Stimulated activated CD4-positive, alpha-beta T cell treated with anti-CD3 and anti-CD28 coated beads, TNF-alpha, amount 100 ng/mL, for 4 hours (primary cell): ENCODE data around the gene PLVAP.

Experiments
- DNase-seq, 3 experiments: peaks; one replicate each; pipeline ENCODE4 v3.0.0-alpha.2; 2020; ENCODE audit warnings: low read depth in 3 of 3

The PLVAP gene

DNA sequence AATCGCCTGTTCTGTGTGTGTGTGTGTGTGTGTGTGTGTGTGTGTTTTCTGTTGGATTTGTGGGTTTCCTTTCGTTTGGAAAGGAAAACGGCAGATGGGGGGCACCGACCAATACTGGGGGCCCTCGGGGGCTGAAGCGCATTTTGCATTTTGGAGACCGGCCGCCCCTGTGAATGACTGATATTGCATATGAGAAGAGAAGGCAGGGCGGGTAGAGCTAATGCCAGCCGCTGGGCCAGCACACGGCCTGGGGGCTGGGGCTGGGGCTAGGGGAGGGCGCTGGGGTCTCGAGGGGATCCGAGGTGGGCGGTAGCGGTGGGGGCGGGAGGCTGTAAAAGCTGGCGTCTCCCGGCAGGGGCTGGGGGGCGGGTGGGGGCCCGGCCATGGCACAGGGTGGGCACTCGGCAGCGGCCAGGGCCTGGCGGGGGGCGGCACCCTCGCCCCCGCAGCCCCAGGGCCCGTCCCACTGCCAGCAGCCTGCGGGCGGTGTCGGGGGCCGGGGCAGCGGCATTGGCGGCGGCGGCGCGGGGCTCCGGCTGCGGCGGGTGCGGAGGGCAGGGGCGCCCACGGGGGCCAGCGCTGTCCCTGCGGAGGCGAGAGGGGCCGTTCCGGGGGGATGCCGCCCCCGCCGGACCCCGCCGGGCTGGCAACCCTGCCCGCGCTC lies 53.7 kb downstream of the PLVAP start:
- no peak for DNase-seq

GRCh38 chr19:17322854-17323253 lies 54.3 kb downstream of the PLVAP start:
- DNase-seq, result no peak

- no peak for DNase-seq
Observed at GRCh38 chr19:17321655-17322489, 55.3 kb downstream of the PLVAP start.

DNA sequence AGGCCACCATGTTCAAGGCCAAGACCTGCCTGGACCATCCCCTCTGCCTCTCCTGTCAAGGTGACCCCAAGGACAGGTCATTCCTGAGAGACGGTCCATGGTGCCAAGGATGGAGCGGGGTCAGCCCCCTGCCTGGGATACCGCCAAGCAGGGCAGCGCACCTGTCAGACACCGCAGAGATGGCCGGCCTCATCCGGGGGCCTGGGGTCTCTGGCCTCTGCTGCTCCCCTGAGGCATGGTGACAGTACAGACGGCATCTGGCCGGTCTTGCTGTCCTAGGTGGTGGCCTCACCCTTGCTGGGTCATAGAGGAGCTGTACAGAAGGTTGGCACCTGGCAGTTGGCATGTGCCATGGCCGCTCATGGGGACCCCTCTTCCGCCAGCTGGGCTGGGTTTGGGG lies 56.7 kb downstream of the PLVAP start:
- no peak for DNase-seq

DNA sequence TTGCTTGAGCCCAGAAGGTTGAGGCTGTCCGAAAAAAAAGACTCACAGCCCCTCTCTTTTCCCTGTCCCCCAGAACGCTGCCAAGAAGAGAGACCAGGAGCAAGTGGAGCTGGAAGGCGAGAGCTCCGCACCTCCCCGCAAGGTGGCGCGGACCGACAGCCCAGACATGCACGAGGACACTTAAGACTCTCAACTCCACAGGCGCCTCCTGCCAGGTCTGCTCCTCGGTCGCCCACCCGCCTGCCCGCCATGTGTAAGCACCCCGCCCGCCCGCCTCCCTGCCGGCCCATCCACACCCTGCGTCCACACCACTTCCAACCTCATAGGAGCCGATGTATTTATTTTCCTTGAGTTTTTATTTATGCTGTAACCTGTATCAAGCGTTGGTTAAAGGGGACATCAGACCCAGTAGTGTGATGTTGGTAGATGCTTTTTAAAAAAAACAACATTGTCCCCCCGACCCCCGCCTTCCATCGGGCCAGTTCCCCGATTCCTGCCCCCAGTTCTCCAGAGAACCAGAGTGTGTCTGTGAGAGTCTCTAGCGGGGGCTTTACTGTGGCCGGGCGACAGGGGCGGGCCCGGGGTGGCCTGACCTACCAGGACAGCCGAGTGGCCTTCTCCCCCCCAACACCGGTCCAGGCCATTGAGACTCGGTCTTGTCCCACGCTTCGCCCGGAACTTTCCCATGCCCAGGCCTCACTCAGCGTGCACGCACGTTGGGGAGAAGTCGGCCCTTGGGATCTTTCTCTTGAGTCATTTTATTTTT lies 57.5 kb downstream of the PLVAP start:
- no peak for DNase-seq

GRCh38 chr19:17318966-17319365 lies 58.2 kb downstream of the PLVAP start:
- DNase-seq, result no peak

DNA sequence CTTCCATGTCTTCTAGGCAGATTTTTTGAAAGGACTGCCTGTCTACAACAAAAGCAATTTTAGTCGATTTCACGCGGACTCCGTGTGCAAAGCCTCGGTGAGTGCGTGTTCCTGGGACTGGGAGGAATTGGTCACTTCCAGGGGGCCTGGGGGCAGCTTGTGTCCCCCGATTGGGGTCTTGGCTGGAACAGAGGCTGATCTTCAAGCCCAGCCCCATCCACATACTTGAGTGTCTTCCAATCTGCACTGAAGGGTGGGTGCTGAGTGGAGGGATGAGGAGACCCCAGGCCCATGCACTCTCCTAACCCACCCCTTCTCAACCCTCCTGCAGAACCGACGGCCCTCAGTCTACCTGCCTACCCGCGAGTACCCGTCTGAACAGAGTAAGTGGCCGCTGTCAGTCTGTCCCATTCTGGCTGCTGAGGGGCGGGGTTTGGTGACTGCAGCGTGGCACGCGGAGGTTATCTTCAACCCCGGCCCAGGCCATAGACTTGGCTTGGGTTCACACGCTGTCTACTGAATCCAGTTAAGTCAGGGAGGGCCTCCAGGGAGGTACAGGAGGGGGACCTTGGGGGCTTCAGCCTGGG lies 63.0 kb downstream of the PLVAP start:
- DNase-seq, result no peak

DNA sequence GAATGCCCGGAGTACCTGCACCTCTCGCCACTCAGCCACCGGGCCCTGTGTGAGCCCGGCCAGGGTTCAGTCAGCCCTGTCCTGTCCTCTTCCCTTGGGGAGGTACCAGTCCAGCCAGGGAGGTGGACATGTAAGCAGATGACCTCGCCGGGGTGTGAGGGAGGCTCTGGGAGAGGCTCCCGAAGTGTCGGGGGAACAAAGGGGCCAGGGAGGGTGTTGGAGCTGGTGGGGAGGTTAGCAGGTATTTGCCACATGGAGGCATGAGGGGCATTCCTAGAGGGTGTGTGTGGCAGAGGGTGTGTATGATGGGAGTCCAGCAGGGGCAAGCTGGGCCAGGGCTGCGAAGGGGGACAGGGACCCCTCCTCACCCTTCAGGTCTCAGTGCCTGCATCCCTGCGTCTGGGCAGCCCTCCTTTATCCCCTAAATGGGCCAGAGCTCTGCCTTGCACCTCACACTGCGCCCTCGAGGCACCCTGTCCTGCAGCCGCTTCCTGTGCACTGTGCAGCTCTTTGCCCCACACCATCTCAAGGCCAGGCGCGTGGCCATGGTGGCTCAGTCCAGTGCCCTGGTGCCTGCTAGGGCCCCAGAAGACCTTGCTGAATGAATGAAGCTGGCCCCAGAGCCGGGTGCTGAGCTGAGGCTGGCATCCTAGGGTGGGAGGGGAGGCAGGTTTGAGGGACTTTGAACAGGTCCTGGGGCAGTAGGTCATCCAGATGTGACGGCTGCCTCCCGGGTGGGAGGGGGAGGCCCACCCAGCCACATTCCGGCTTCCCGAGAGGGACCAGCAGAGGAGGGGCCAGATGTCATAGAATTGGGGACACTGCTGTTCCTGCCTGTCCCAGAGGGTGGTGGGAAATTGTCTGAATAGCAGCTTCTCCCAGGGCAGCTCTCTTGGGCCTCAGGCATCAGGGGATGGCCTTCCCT lies 64.7 kb downstream of the PLVAP start:
- no peak for DNase-seq

GRCh38 chr19:17311455-17312188 lies 65.5 kb downstream of the PLVAP start:
- no peak for DNase-seq

- no peak for DNase-seq
Observed at GRCh38 chr19:17309965-17310461, 67.1 kb downstream of the PLVAP start.

DNA sequence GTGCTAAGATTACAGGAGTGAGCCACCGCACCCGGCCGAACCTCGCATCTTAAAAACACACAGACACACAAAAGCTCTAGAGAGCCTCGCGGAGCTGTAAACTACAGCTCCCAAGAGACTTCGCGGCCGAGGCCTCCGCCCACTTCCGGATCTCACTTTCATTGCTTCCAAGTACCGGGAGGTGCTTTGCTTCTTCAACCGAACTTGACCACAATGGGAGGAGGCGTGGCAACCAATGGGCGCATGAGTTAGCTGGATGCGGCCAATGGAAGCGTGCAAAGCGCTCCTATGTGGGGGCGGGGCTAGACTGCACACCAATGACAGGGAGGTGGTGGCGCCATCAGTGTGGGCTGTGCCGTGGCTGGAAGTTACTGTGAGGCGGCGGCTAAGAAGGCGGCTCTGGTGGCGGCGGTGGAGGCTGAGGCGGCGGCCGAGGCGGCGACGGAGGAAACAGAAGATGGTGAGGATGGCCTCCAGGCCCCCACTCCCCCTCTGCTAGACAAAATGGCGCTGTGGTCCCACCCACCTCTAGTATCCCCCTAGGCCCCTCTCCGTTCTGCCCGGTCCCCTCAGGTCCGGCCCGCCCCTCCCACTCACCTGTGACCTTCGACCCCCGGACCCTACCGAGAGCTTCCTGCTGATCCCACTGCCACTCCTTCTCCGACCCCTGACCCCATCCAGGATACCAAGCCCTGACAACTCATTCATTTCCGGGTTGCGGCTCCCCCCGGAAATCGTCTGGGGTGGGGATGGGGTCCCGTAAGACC lies 67.8 kb downstream of the PLVAP start, which contains the start of gene DDA1:
TSS of gene DDA1 (plus strand) at position 366 of the 767 bp plus-strand sequence. CDS start at position 458, 92 bp downstream.
- peak; percentile 89 to 98 (median 97) for DNase-seq

- no peak for DNase-seq
Observed at GRCh38 chr19:17307876-17308377, 69.2 kb downstream of the PLVAP start.

DNA sequence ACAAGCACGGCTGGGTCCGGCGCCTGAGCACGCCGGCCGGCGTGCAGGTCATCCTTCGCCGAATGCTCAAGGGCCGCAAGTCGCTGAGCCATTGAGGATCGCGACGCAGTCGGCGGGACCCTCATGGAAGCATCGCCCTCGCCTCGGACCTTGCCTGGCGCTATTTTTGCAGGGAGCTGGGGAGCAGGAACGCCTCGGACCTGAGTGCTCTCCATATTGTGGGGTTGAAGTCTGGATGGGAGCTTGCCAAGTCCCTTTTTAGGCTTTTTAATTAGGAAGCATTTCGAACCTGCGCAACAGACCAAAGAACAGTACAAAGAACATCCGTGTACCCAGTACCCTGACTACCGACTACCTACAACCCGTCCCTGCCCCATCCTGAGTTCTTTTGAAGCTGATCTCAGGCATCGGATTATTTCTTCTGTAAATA lies 70.8 kb downstream of the PLVAP start:
- DNase-seq, result no peak

- DNase-seq, result peak; percentile 71 to 86 (median 84)
Observed at GRCh38 chr19:17305517-17306284, 71.4 kb downstream of the PLVAP start, which contains the start of gene MRPL34. Gene MRPL34, plus strand, starts transcription at chr19:17305872. Its CDS starts 21 bp downstream, at chr19:17305893.

- no peak for DNase-seq
Observed at GRCh38 chr19:17305216-17305516, 72.0 kb downstream of the PLVAP start.

DNA sequence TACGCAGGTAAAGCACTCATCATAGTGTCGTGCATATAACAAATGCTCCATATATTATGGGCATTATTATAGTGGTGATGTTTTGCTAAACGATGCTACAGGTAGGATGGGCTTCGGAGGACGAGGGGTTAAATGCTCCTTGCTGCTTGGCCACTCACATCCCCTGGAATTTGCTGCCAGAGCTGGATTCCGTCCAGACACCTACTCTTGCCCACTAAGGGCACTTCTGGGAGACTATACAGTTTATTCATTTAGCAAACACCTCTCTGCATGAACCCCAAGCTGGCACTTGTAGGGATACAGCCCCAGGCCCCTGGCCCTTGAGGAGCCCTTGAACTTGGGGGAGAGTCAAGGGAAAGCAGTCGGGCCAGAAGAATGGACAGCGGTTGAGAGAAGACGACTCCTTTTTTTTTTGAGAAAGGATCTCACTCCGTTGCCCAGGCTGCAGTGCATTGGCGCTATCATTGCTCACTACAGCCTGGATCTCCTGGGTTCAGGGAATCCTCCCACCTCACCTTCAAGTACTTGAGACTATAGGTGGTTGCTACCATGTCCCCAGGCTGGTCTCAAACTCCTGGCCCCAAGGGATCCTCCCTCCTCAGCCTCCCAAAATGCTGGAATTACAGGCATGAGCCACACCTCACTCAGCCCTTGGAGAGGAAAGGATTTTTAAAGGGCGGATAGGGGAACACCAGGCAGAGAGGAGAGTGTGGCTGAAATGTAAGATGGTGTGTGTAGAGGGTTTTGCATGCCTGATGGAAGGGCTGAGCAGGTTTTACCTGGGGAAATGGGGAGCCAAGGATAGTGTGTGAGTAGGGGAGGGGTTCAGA lies 72.5 kb downstream of the PLVAP start:
- no peak for DNase-seq

- no peak for DNase-seq
Observed at GRCh38 chr19:17303940-17304267, 73.2 kb downstream of the PLVAP start.
